Activated B cell treated with CpG ODN at 0.5 μM for 24 hours (primary cell): ENCODE measurements around the gene LCP2. TPM values are rescaled to one million over a fixed set of nuclear protein-coding genes. Genes with fewer than 3 reads are reported as not detected.

Experiments
- ATAC-seq: fragments of 200-7000 bp; cut with Tn5 transposase; one replicate; pipeline ENCODE4 v1.10.0; 2021; ENCODE audit warnings: low read depth, mild to moderate bottlenecking, moderate library complexity
- CTCF ChIA-PET: fragments of 350-600 bp; sonication (Branson Sonifier 250); formaldehyde crosslinking; loops from one replicate; lab custom pipeline; 2021; ENCODE audit warnings: antibody characterized with exemption; lab: Charles Lee
- POLR2A ChIA-PET: fragments of 350-600 bp; sonication (Branson Sonifier 250); formaldehyde crosslinking; loops from one replicate; lab custom pipeline; 2021; ENCODE audit warnings: antibody characterized with exemption; lab: Charles Lee
- DNase-seq: peaks from one replicate; pipeline ENCODE4 v3.0.0; 2022
- H3K27ac Mint-ChIP-seq: one replicate; pipeline ENCODE4 v1.8.0; 2020; ENCODE audit warnings: mixed read lengths
- H3K27me3 Mint-ChIP-seq: one replicate; pipeline ENCODE4 v1.8.0; 2021; ENCODE audit warnings: mixed read lengths
- H3K36me3 Mint-ChIP-seq: one replicate; pipeline ENCODE4 v1.8.0; 2021; ENCODE audit warnings: low read depth, mixed read lengths
- H3K4me1 Mint-ChIP-seq: one replicate; pipeline ENCODE4 v1.8.0; 2021; ENCODE audit warnings: mixed read lengths
- H3K4me3 Mint-ChIP-seq: one replicate; pipeline ENCODE4 v1.8.0; 2020; ENCODE audit warnings: mild to moderate bottlenecking, mixed read lengths
- H3K9me3 Mint-ChIP-seq: one replicate; pipeline ENCODE4 v1.8.0; 2020; ENCODE audit warnings: mixed read lengths
- intact Hi-C: fragments of 100-400 bp; cut with micrococcal nuclease; formaldehyde crosslinking; loops from one replicate; pipeline ENCODE4 v1.15.1; 2024
- total RNA-seq: library from RNA; stranded (reverse); gene quantifications from 2 replicates; pipeline ENCODE4 v1.2.3, GENCODE V29; 2022
- TF ChIP-seq, protein P1 (sequence below): fragments of 200-600 bp; IDR thresholded peaks from one replicate; pipeline ENCODE4 v1.8.0; 2022; ENCODE audit warnings: antibody characterized with exemption, mild to moderate bottlenecking

LCP2 gene
- total RNA-seq, 1 donor from 2014 or later, result 8.5 TPM

DNA sequence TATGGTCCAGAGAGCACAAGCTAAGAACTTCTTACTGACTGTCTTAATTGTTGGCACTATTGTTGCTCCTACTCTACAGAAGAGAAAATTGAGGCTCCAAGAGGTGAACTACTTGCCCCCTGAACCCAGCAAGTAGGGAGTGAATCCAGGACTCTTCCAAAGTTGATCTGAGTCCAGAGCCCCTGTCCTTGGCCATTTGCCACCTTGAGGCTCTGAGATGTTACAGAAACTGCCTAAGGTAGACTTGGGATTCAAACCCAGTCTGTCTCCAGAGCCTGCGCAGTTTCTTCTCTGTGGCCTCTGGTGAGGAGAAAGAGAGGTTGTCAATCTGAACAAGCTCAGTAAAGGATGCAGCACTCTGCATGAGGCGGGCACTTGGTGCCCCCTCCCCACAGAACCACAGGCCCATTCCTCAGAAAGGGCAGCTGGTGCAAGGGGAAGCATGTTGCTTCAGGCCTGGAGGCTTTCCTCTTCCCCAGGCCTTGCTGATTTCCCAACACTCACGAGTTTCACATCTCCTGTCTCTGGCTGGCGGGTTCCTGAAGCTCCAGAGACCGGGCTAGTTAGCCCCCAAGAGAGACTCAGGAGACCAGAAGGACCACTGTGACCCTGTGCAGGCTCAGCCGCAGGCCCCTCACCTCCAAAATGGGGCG is 2.9 kb upstream of the LCP2 start:
- H3K4me3 Mint-ChIP-seq, result no peak overlapping the region
- no peak overlapping the region for H3K27ac Mint-ChIP-seq
- ATAC-seq, result no peak
- intact Hi-C loops, result no loop called here
- peaks cover 55% of the 10 kb centered on the region for H3K4me1 Mint-ChIP-seq
- H3K36me3 Mint-ChIP-seq, result peaks cover 2% of the 10 kb centered on the region
- TF ChIP-seq, protein P1, sequence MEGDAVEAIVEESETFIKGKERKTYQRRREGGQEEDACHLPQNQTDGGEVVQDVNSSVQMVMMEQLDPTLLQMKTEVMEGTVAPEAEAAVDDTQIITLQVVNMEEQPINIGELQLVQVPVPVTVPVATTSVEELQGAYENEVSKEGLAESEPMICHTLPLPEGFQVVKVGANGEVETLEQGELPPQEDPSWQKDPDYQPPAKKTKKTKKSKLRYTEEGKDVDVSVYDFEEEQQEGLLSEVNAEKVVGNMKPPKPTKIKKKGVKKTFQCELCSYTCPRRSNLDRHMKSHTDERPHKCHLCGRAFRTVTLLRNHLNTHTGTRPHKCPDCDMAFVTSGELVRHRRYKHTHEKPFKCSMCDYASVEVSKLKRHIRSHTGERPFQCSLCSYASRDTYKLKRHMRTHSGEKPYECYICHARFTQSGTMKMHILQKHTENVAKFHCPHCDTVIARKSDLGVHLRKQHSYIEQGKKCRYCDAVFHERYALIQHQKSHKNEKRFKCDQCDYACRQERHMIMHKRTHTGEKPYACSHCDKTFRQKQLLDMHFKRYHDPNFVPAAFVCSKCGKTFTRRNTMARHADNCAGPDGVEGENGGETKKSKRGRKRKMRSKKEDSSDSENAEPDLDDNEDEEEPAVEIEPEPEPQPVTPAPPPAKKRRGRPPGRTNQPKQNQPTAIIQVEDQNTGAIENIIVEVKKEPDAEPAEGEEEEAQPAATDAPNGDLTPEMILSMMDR, result no peak
- no peaks in the 10 kb centered on the region for H3K9me3 Mint-ChIP-seq
- DNase-seq, result no peak
- CTCF ChIA-PET, result interaction anchor here (1.5 kb wide), 1 partner anchor 39 kb away, joined by 7 read pairs; no protein-coding TSS in a partner anchor
- peaks cover 12% of the 10 kb centered on the region for H3K27me3 Mint-ChIP-seq
- POLR2A ChIA-PET, result no interaction called here

DNA sequence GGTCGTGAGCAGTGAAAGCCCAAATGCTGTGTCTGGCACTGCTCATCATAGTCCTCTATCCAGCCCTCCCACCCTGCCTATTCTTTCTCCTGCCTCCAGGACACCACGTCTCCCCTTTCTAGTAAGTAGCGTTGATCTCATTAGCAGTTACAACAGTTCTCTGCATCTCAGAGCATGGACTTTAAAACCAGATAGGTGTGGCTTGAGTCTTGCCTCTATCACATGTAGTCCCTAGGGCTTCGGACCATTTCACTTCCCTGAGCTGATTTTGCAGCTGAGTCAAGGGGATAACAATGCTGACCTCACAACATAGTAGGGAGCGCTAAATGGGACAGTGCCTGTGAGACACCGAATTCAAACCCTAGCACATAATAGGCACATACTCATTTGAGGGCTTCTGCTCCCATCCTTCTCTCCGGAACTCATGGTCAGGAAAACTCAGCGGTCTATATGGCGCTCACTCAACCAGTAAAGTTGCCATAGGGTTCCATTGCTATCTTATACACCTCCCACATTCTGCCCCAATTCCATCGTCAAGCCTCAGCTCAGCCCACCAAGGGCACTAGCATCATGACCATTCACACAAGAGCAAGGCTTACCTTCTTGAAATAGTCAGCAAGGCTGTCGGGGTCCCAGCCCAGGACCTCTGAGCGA is 515 bp downstream of the LCP2 start:
- CTCF ChIA-PET, result interaction anchor here (1.0 to 4.5 kb wide), 4 partner anchors 22 to 42 kb away, joined by 4 to 23 read pairs (median 14); no protein-coding TSS in a partner anchor
- peak; percentile 52 for ATAC-seq
- Mint-ChIP-seq H3K27ac (peak overlapping the region; percentile 81), H3K4me3 (peak overlapping the region; percentile 86), H3K9me3 (no peaks in the 10 kb centered on the region), H3K36me3 (peaks cover 2% of the 10 kb centered on the region), H3K27me3 (peaks cover 12% of the 10 kb centered on the region), H3K4me1 (peaks cover 63% of the 10 kb centered on the region)
- no peak for DNase-seq
- POLR2A ChIA-PET, result interaction anchor here (0.8 to 4.3 kb wide), 10 partner anchors 9 to 37 kb away, joined by 3 to 34 read pairs (median 8); no protein-coding TSS in a partner anchor
- intact Hi-C loops, result loop anchor here (1.0 kb wide), 2 partner anchors 18 to 34 kb away; no protein-coding TSS in a partner anchor
- TF ChIP-seq, protein P1, result no peak

DNA sequence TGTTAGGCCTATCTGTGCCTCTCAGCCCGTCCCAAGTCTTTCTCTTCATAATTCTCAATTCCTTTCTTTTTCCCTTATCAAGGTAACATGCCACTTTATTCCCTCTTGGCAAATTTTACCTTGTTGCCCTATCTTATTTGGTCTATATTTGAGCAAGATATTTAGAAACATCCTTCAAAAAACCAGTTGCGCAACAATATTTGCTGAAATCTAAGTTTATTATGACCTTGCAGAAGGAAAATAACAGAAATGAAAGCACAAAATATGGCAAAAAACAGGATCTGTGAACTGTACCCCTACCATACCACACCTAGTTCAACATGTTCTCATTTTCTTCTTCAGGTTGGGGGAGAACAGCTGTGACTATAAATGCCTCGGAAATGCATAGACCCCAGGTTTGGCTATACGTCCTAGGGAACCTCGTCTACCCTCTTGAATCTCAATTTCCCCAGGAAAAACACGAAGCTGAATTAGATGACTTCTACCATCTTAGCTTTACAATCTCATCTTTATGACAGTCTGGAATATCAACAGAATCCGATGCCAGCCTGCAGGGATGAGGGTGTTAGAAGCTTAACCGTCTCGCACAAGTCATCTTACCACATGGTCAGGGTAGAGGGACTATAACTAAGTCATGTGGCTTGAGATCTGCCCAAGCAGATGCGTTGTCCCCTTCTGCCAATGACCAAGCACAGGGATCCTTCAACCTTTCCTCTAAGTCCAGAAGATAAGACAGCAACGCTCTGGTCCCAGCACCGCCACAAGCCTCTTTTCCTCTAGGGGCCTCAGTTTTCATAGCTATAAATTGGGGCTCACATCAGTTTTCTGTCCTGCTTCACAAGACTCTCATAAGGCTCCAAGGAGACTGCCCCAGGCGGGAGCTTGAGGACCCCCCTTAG is 1.3 kb downstream of the LCP2 start:
- H3K4me3 Mint-ChIP-seq, result peak overlapping the region; percentile 86
- no peak for ATAC-seq
- H3K27ac Mint-ChIP-seq, result peak overlapping the region; percentile 46
- TF ChIP-seq, protein P1, result no peak
- peaks cover 2% of the 10 kb centered on the region for H3K36me3 Mint-ChIP-seq
- peaks cover 60% of the 10 kb centered on the region for H3K4me1 Mint-ChIP-seq
- CTCF ChIA-PET, result interaction anchor here (1.0 to 4.5 kb wide), 4 partner anchors 13 to 43 kb away, joined by 3 to 23 read pairs (median 14); no protein-coding TSS in a partner anchor
- POLR2A ChIA-PET, result interaction anchor here (1.0 to 4.3 kb wide), 6 partner anchors 10 to 37 kb away, joined by 7 to 34 read pairs (median 11); no protein-coding TSS in a partner anchor
- no peak for DNase-seq
- intact Hi-C loops, result no loop called here
- no peaks in the 10 kb centered on the region for H3K9me3 Mint-ChIP-seq
- peaks cover 12% of the 10 kb centered on the region for H3K27me3 Mint-ChIP-seq

DNA sequence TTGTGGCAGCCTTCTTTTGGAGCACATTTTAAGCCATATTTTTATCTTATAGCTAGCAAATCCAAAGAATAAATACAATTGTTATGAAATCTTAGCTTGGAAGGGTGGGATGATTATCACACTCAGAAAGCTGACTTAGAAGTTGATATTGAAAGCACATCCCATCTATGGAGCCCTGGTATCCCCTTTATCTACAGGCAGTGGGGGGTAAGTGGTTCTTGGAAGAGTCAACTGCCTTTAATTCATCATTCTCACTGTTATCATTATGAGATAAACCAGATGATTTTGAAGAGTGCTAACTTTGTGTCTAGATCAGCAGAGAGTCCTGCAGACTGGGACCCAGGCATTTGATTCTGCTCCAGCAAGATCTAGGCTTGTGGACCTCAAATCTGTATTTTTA is 3.0 kb downstream of the LCP2 start:
- DNase-seq (no peak), ATAC-seq (no peak)
- peaks cover 15% of the 10 kb centered on the region for H3K27me3 Mint-ChIP-seq
- H3K9me3 Mint-ChIP-seq, result no peaks in the 10 kb centered on the region
- TF ChIP-seq, protein P1, result no peak
- CTCF ChIA-PET, result interaction anchor here (1.6 to 3.8 kb wide), 3 partner anchors 28 to 45 kb away, joined by 6 to 22 read pairs (median 10); no protein-coding TSS in a partner anchor
- H3K27ac Mint-ChIP-seq, result no peak overlapping the region
- POLR2A ChIA-PET, result interaction anchor here (1.8 to 4.3 kb wide), 3 partner anchors 15 to 37 kb away, joined by 5 to 26 read pairs (median 20); no protein-coding TSS in a partner anchor
- no peak overlapping the region for H3K4me3 Mint-ChIP-seq
- H3K36me3 Mint-ChIP-seq, result peaks cover 4% of the 10 kb centered on the region
- intact Hi-C loops, result no loop called here
- H3K4me1 Mint-ChIP-seq, result peaks cover 60% of the 10 kb centered on the region
